ENCODE data around the gene ZNF688.

The ZNF688 gene

DNA sequence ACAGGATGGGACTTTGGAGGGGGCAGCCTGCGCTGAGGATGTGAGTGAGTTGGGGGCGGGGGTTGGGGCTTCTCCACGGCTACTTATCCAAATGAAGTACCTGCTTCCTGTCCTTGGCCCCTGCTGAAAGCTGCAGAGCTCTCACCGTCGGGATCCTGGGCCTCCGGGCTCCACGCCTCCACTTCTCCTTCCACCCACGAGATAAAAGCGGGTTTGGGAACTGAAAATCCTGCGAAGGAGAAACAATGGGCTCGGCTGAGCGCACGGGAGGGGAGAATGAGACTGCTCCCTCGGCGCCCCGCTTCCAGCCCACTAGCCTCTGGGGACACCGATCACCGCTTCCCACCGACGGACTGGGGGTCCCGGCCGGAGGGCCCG is 13.5 kb upstream of the ZNF688 start:
- DNase-seq, result peak; percentile 37

DNA sequence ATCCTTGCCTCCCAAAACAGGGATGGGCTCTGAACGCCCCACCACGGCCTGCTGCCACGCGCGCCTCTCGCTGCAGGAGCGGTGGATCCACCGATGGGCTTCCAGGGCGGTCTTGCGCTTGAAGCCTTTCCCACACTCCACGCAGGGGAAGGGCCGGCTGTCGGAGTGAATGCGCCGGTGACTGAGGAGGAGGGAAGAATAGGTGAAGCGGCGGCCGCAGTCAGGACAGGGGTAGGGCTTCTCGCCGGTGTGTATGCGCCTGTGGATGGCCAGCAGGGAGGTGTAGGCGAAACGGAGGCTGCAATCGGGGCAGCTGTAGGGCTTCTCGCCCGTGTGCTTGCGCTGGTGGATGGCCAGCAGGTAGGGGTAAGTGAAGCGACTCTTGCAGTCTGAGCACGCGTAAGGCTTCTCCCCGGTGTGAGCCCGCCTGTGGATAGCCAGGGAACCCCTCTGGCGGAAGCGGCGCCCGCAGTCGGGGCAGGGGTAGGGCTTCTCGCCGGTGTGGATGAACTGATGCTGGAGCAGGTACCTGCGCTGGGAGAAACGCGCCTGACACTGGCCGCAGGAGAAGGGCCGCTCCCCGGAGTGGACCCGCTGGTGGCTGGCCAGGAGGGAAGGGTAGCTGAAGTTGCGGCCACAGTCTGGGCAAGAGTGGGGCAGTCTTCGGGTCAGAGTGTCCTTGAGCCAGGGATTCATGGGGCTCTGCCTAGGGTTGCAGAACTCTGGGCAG is 11.3 kb upstream of the ZNF688 start:
- DNase-seq, result no peak

DNA sequence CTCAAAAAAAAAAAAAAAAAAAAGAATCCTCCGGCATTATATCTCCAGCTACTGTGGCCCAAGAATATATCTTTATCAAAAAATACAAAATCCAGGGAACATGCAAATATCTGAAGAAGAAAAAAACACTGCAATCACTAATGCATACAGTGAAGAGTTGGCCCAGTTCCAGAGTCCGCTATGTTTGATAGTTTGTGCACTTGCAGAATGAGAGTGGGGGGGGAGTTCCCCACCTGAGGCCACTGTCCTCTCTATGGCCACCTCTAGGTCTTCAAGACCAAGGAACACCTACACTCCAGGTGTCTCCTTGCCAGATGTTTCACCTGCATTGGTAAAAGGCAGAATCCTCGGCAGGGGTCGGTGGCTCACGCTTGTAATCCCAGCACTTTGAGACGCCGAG is 9.9 kb upstream of the ZNF688 start:
- DNase-seq, result no peak

DNA sequence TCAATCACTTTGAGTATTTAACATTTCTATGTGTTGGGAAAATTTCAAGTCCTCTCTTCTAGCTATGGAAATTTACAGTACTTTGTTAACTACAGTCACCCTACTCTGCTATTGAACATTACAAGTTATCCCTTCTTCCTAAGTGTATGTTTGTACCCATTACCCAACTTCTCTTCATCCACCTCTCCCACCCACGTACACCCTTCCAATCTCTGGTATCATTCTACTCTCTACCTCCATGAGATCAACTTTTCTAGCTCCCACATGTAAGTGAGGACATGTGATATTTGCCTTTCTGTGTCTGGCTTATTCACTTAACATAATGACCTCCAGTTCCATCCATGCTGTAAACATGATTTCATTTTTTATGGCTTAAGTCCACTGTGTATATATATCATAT is 3.2 kb upstream of the ZNF688 start:
- DNase-seq, result no peak

DNA sequence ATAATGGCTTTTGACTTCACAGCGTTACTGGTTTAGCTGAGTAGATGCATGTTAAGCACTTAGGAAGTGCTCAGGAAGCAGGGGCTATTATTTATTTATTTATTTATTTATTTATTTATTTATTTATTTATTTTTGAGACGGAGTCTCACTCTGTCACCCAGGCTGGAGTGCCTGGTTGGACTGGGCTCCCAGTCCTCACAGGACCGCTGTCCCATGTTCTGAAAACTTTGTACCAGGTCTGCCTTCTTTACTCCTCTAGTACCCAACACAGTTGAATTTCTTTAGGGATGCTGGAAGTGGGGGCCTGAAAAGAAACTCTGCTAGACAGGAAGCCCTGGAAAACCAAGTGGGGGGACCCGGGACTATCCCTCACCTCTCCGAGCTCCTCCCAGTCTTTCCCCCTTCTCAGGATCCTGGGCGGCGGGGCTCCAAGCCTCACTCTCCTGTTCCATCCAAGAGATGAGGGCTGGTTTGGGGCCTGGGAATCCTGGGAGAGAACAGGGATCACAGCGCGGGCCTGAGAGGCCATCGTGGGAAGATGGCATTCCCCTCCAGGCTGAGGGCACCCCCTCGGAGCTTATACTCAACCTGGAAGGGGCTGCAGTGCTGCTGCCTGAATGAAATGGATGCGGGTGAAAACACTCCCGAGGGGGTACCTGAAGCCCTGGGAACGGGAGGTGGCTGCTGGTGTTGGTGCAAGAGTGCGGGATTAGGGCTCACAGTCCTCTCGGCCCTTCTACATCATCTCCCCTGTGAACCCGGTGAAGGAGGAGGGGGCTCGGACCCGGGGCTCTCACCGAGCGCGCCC is 674 bp downstream of the ZNF688 start:
- no peak for DNase-seq

DNA sequence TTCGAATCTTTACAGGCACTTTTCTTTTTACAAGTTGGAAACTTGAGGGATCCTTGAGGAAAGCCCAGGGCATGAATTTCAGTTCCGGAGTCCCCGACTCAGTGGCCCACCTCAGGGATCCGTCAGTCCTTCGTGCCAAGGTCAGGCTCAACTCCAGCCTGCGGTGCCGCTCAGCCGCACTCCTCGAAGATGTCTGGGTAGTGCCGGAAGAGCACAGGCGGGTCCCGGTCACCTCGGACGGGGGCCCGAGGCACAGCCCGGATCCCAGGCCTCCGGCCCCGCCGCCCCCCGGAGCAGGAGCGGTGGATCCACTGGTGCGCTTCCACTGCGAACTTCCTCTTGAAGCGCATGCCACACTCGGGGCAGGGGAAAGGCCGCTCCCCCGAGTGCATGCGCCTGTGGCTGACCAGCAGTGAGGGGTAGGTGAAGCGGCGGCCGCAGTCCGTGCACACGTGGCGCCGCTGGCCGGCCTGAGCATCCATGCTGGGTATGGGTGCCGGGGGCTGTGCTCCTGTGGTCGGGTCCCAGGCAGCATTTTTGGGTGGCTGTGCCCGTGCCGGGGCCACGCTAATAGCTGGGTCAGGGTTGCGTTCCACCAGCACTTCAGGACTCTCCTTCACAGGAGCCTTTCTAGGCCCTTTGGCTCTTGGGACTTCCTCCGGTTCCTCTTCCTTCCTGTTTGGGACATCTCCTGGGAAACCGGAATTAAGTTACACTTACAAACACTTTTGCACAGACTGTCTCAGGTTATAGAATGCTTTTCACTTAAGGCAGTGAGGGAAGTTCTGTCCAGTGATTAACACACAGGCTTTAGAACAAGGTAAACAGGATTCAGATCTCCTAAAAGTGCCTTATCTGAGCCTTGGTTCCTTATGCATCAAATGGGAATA is 1.5 kb downstream of the ZNF688 start:
- DNase-seq, result no peak

DNA sequence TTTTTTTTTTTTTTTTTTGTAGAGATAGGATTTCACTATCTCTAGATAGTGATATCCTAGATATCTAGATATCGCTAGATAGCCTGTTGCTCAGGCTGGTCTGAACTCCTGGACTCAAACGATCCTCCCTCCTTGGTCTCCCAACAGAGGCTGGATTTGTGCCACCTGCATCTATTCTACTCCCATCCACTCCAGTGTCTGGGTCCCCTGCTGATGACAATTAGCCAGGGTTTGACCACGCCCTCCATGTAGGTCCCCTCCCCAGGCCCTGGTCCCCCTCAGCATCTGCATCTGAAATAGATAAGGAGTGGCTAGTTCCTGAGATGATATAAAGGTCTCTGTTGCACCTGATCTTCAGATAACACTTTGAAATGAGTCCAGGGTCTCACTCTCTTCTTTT is 2.2 kb downstream of the ZNF688 start:
- DNase-seq, result no peak

DNA sequence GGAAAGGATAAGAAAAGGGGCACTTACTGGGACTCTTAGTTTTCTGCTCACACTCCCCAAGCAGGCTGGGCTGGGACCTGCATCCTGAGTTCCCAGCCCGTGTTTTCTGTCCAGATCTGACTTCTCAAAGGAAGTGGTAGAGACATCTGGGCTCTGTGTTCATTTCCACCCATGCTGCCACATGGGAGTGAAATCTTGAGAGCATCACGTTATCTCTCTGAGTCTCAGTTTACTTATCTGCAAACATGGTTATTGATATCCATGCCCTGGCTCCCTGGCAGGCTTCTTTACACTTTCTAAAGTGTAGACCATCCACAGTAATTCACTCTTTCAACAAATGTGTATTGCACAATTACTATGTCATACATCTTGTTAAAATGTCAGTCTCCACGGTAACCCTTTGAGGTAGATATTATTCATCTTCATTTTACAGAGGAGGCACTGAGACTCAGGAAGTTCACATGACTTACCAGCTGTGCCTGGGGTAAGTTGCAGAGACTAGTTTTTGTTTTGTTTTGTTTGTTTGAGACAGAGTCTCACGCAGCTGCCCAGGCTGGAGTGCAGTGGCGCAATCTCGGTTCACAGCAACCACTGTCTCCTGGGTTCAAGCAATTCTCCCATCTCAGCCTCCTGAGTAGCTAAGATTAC is 3.4 kb downstream of the ZNF688 start:
- DNase-seq, result no peak

DNA sequence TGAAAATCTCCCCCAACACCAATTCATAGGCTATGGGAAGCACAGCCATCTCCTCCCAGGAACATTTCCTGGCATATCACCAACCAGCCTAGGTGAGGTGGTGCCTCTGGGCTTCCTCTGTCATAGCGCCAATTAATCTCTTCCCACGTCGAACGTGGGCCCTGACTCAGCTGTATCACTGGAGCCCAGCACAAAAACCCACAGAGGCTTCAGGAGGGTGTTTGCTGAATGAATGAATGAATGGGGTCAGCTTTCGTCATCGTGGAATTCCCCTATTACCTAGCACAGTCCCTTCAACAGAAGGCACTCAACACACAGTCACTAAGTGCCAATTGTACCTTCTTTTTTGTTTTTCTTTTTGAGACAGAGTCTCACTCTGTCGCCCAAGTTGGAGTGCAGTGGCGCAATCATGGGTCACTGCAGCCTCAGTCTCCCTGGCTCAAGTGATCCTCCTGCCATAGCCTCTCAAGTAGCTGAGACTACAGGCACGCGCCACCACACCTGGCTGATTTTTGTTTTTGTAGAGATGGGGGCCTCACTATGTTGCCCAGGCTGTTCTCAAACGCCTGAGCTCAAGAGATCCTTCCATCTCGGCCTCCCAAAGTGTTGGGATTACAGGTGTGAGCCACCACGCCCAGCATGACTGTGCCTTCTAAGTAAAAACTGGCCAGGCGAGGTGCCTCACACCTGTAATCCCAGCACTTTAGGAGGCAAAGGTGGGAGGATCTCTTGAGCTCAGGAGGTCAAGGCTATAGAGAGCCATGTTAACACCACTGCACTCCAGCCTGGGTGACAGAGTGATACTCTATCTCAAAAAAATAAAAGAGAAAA is 4.1 kb downstream of the ZNF688 start:
- no peak for DNase-seq

DNA sequence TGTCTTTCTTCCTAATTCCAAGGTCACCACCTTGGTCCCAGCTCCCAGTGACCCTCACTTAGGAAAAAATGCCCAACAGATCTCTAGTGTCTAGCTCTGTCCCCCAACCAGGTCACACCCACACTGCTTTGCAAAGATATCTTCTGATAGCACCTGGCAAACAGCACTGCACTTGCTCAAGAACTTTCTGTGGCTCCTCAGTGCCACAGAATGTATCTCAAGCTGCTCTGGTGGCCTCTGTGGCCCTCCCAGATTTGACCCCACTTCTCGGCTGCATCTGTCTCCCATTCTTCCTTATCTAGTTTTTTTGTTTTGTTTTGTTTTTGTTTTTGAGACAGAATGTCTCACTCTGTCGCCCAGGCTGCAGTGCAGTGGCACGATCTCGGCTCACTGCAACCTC is 5.0 kb downstream of the ZNF688 start:
- no peak for DNase-seq

DNA sequence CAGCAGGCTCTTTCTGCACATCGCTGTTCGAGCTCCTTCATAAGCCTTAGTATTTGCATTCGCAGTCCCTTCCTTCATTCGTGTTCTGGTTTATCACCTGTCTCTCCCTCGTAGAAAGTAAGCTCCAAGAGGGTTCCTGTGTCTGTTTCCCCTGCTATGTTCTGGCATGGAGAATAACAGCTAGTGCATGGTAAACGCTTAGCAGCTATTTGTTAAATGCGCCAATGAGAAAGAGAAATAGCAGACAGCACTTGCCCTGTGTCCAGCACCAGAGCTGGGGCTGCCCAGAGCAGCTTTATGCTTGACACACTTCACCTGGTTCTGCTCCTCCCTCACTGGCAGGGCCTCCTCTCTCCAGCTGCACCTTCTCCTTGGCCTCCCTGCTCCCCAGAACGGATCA is 5.5 kb downstream of the ZNF688 start:
- DNase-seq, result no peak

DNA sequence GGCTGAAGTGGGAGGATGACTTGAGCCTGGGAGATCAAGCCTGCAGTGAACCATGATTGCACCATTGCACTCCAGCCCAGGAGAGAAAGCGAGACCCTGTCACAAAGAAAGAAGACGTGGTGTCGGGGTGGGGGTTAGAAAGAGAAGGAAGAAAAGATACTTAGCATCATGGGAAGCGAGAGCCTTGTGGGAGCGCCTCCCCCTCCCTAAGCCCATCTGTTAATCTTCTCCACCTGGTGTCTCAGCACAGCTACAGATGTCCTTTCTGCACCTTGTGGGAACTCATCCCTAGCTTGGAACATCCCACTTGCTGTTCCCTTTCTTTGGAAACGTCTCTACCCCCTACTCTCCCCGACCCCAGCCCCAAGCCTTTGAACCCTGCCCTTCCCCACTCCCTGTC is 6.0 kb downstream of the ZNF688 start:
- no peak for DNase-seq

DNA sequence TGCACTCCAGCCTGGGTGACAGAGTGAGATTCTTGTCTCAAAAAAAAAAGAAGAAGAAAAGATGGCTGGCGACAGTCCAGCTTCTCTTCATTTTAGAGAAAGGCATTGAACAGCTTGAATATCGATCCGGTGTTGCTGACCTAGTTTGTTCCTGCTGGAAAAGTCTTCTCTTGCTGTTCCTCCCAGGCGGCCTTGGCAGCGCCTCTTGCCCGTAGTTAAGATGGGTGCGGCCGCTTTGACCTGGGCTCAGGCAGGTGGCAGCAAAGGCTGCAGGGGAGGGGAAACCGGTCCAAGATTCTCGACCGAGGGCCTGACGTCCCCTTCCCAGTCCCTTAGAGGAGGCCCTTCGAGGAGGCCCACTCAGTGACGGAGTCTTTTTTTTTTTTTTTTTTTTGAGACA is 9.5 kb downstream of the ZNF688 start:
- no peak for DNase-seq

DNA sequence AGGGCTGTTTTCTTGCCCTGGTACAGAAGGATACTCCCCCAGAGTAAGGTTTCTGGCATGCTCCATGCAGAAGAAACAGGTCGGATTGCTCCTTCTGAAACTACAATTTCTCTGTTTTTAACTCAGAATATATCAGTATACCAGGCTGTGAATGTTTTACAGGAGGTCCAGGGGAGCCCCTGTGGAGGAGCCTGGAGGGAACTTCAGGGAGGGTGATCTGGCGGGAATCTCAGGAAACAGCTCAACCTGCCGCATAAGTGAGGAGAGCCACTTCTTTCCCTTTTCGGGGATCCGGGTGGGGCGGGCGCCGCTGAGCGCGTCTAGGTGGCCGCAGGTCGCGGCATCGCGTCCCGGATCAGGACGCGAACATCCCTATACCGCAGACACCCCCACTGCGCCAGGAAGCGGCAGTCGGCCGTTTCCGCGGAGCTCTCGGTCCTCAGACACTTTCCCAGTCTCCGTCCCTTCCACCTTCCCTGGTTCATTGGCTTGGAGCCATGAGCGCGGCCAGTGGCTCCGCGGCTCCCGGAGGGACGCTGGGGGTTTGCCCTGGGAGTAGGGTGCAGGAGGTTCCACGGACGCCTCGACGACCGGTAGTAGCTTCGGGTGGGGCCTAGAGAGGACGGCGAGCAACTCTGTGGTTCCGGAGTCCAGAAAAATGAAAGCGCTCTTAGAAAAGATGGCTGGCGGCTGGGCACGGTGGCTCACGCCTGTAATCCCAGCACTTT is 10.3 kb downstream of the ZNF688 start:
- DNase-seq, result no peak

DNA sequence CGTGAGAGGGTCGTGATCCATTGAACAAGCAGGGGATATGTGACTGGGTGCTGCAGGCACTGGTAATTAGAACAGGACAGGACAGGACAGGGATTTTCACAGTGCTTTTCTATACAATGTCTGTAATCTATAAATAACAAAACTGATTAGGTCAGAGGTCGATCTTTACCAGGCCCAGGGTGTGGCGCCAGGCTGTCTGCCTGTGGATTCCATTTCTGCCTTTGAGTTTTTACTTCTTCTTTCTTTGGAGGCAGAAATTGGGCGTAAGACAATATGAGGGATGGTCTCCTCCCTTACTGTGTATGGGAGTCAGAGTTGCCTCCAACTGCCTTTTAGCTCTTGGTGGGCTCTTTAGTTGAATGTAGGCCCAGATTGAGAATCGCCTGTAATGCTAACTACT is 11.8 kb downstream of the ZNF688 start:
- no peak for DNase-seq

DNA sequence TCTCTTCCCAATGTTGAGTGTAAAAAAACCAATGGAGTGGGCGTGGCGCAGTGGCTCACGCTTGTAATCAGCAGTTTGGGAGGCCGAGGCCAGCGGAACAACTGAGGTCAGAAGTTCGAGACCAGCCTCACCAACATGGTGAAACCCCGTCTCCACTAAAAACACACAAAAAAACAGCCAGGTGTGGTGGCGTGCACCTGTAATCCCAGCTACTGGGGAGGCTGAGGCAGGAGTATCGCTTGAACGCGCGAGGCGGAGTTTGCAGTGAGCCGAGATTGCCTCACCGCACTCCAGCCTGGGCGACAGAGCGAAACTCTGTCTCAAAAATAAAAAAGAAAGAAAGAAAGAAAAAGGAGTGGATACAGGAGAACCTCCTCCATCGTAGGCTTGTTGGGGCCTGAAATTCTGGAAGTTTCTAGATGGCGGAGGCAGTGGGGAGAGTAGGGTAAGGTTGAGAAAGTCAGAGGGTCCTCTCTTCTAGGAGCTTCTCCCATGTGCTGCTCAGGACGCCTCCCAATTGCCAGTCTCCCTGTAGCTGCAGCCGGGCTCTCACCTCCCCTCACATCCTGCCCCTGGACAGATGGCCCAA is 12.6 kb downstream of the ZNF688 start:
- DNase-seq, result no peak

DNA sequence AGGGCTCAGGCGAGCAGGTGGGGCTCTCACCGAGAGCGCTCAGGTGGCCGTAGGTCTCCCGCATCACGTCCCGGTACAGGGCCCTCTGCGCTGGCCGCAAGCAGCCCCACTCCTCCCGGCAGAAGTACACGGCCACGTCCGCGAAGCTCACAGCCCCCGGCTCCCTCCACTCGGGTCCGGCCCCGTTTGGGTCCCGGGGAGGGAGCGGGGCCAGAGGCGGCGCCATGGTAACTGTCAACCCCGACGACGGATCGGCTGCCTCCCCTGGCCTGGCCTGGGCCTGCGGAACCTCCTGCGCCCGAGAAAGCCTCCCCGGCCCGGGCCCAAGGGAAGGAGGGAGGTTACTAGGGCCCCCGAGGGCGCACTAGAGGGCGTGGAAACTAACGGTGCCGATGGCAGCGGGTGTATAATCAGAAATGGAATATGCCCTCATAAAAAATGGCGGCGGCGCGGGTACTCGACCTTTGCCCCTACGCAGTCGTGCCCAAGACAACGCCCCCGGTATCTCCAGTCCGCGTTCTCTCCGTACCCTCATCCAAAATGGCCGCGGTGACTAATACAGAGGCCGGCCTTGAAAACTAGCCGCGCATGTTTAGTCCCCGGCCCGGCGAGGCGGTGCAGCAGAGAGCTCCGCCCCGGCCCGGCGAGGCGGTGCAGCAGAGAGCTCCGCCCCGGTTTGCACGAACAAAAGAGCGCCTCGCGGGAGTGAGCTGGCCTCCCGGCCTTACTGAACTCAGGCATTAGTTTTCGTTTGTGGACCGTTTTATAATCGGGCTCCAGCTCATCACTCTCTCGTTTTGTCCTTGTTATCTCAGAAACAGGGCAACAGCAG is 13.3 kb downstream of the ZNF688 start, which contains the start of gene ZNF764:
ZNF764 (minus strand) TSS at position 418 of the 832 bp plus-strand sequence; CDS start at position 226, 192 bp downstream.
- DNase-seq, result peak; percentile 97

DNA sequence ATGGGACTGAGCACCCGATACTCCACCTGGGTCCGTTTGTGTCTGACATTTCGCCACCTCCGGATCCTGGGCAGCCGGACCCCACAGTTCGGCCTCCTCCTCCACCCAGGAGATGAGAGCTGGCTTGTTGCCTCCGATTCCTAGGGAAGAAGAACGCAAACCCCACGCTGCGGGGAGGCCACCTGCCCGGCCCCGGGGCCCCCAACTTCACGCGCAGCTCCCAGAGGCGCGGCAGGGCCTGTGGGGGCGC is 13.9 kb downstream of the ZNF688 start:
- no peak for DNase-seq

DNA sequence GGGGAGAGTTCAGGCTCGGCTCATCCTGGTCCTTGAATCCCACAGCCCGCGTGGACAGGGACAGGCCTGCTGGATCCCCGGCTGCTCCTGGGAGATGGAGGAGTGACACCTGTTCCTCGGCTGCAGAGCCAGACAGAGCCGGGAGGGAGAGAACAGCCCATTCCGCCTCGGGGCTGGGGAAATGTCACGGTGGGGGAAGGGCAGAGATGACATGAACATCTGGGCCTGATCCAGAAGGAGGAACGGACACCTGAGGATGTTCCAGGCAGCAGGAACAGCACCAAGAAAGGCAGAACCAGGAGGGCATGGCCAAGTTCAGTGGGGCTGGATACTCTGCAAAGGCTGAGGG is 15.4 kb downstream of the ZNF688 start:
- no peak for DNase-seq
